Measurements from ENCODE around the gene TMCO4.

DNA sequence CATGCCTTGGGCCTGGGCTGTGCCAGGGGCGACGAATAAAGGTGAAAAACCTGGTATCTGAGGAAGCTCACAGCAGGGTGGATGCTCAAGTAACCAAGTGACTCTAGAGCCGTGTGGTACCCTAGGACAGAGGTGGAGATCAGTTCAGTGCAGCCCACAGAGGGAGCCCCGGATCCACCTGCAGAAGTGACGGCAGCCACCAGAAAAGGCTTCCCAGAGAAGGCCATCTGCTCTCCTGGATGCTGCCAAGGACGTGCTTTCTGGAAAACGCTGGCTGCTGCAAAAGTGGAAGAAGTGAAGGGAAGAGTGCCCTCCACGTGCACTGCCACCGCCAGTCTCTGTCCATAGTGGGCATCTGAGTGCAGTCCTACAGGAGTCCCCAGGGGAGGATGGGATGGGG, 27.7 kb downstream of the TMCO4 start:
- TF ChIP-seq, protein P1, sequence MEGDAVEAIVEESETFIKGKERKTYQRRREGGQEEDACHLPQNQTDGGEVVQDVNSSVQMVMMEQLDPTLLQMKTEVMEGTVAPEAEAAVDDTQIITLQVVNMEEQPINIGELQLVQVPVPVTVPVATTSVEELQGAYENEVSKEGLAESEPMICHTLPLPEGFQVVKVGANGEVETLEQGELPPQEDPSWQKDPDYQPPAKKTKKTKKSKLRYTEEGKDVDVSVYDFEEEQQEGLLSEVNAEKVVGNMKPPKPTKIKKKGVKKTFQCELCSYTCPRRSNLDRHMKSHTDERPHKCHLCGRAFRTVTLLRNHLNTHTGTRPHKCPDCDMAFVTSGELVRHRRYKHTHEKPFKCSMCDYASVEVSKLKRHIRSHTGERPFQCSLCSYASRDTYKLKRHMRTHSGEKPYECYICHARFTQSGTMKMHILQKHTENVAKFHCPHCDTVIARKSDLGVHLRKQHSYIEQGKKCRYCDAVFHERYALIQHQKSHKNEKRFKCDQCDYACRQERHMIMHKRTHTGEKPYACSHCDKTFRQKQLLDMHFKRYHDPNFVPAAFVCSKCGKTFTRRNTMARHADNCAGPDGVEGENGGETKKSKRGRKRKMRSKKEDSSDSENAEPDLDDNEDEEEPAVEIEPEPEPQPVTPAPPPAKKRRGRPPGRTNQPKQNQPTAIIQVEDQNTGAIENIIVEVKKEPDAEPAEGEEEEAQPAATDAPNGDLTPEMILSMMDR (IDR thresholded peaks at IDR 0.05): no peak
- TF ChIP-seq POLR2A (IDR thresholded peaks at IDR 0.05): no peak
